H1 (cell line): Measurements from ENCODE around the gene CUBN. TPM values are rescaled to one million over a fixed set of nuclear protein-coding genes. Genes with fewer than 3 reads are reported as not detected.

Experiments used
- CTCF ChIA-PET: fragments of 300-600 bp; sonication (Branson Sonifier 250); formaldehyde crosslinking; loops from one replicate; lab custom pipeline; 2021; ENCODE audit not compliant: partially characterized antibody; lab: Charles Lee
- POLR2A ChIA-PET: fragments of 300-600 bp; sonication (Branson Sonifier 250); formaldehyde crosslinking; loops from one replicate; lab custom pipeline; 2021; ENCODE audit warnings: inconsistent platforms; ENCODE audit not compliant: partially characterized antibody; lab: Charles Lee
- DNase-seq, 2 experiments: peaks; one replicate each; pipeline versions ENCODE4 v3.0.0 to v3.0.0-alpha.2; 2010 to 2022; ENCODE audit warnings: low spot score in 2 of 2, low read depth in 1 of 2, mixed read lengths in 1 of 2
- FAIRE-seq: peaks from 2 replicates; lab custom pipeline; 2011; peaks lifted over from hg19 to GRCh38; lab: Jason Lieb, UNC
- H2AFZ ChIP-seq: 2 replicates; pipeline ENCODE4 v1.8.1; 2012; ENCODE audit warnings: low read length, inconsistent platforms
- H2AK5ac ChIP-seq: 2 replicates; pipeline ENCODE4 v1.6.1; 2013; ENCODE audit warnings: low read depth, low read length
- H2BK120ac ChIP-seq: replicated peaks from 2 replicates; pipeline ENCODE3; 2013; ENCODE audit warnings: low read depth, low read length, inconsistent platforms
- H2BK12ac ChIP-seq: 2 replicates; pipeline ENCODE4 v1.6.1; 2013; ENCODE audit warnings: low read depth, low read length
- H2BK15ac ChIP-seq: 2 replicates; pipeline ENCODE4 v1.6.1; 2013; ENCODE audit warnings: low read length
- H2BK20ac ChIP-seq: 2 replicates; pipeline ENCODE4 v1.6.1; 2013; ENCODE audit warnings: low read length
- H2BK5ac ChIP-seq: 2 replicates; pipeline ENCODE4 v1.6.1; 2013; ENCODE audit warnings: low read depth, low read length
- H3K14ac ChIP-seq: 2 replicates; pipeline ENCODE4 v1.6.1; 2013; ENCODE audit warnings: inconsistent platforms; ENCODE audit not compliant: insufficient read length
- H3K18ac ChIP-seq: 2 replicates; pipeline ENCODE4 v1.6.1; 2013; ENCODE audit warnings: low read length; ENCODE audit errors: extremely low read depth
- H3K23ac ChIP-seq: 2 replicates; pipeline ENCODE4 v1.6.1; 2013; ENCODE audit warnings: inconsistent platforms; ENCODE audit not compliant: insufficient read length
- H3K23me2 ChIP-seq: 2 replicates; pipeline ENCODE4 v1.6.1; 2013; ENCODE audit warnings: low read depth, low read length
- H3K27ac ChIP-seq: 2 replicates; pipeline ENCODE4 v1.6.1; 2011; ENCODE audit warnings: low read depth, low read length, inconsistent platforms
- H3K27me3 ChIP-seq, 4 experiments: replicated peaks in 1 of 4; 1 replicate in 1 of 4; 2 replicates in 3 of 4; pipeline versions ENCODE4 v1.6.1 to v1.8.1; 2011 to 2013; ENCODE audit warnings: low read length in 3 of 4, mild to moderate bottlenecking in 3 of 4, inconsistent platforms in 2 of 4, mixed read lengths in 2 of 4, moderate library complexity in 1 of 4; ENCODE audit not compliant: control insufficient read depth in 3 of 4, insufficient read depth in 3 of 4; ENCODE audit errors: extremely low read depth in 1 of 4
- H3K36me3 ChIP-seq, 4 experiments: 2 replicates each; pipeline versions ENCODE4 v1.6.1 to v1.8.1; 2011 to 2013; ENCODE audit warnings: mild to moderate bottlenecking in 4 of 4, low read length in 3 of 4, moderate library complexity in 2 of 4, control low read depth in 1 of 4, inconsistent platforms in 1 of 4; ENCODE audit not compliant: insufficient read depth in 4 of 4, control insufficient read depth in 2 of 4
- H3K4ac ChIP-seq: replicated peaks from 2 replicates; pipeline ENCODE3; 2013; ENCODE audit warnings: low read length, low read depth, mixed read lengths, inconsistent platforms; ENCODE audit not compliant: insufficient read length
- H3K4me1 ChIP-seq, 4 experiments: replicated peaks in 1 of 4; 1 replicate in 1 of 4; 2 replicates in 3 of 4; pipeline versions ENCODE4 v1.6.1 to v1.8.1; 2011 to 2013; ENCODE audit warnings: low read length in 3 of 4, inconsistent platforms in 2 of 4, mixed read lengths in 1 of 4; ENCODE audit not compliant: insufficient read depth in 4 of 4, control insufficient read depth in 3 of 4
- H3K4me2 ChIP-seq, 2 experiments: 2 replicates each; pipeline versions ENCODE4 v1.6.1 to v1.8.1; 2011 to 2013; ENCODE audit warnings: low read depth in 2 of 2, low read length in 2 of 2, control low read depth in 1 of 2, inconsistent platforms in 1 of 2, mild to moderate bottlenecking in 1 of 2; ENCODE audit not compliant: insufficient read depth in 1 of 2
- H3K4me3 ChIP-seq, 4 experiments: fragments of 200-600, 300-600 bp in 1 of 4; sonication (generic), shearing (Covaris generic), sonication (Bioruptor Twin) in 1 of 4; 2 replicates each; pipeline versions ENCODE4 v1.5.1 to v1.8.1; 2011 to 2016; ENCODE audit warnings: low read length in 4 of 4, low read depth in 3 of 4, control low read depth in 2 of 4, inconsistent platforms in 2 of 4, mild to moderate bottlenecking in 2 of 4, mixed read lengths in 1 of 4, moderate library complexity in 1 of 4; ENCODE audit not compliant: insufficient read depth in 2 of 4; ENCODE audit errors: extremely low read depth in 1 of 4
- H3K56ac ChIP-seq: replicated peaks from 2 replicates; pipeline ENCODE3; 2013; ENCODE audit warnings: low read depth, mild to moderate bottlenecking, mixed read lengths, low read length, inconsistent platforms; ENCODE audit not compliant: insufficient read length
- H3K79me1 ChIP-seq: 2 replicates; pipeline ENCODE4 v1.6.1; 2013; ENCODE audit warnings: low read depth, low read length, control low read depth
- H3K79me2 ChIP-seq, 2 experiments: 2 replicates each; pipeline versions ENCODE4 v1.6.1 to v1.8.1; 2012 to 2013; ENCODE audit warnings: low read length in 2 of 2, mild to moderate bottlenecking in 2 of 2, inconsistent platforms in 1 of 2; ENCODE audit not compliant: insufficient read depth in 2 of 2, control insufficient read depth in 1 of 2
- H3K9ac ChIP-seq, 4 experiments: replicated peaks in 1 of 4; 1 replicate in 1 of 4; 2 replicates in 3 of 4; pipeline versions ENCODE4 v1.6.1 to v1.8.1; 2011 to 2013; ENCODE audit warnings: low read depth in 3 of 4, low read length in 3 of 4, control low read depth in 2 of 4, mild to moderate bottlenecking in 2 of 4, moderate library complexity in 2 of 4, inconsistent platforms in 1 of 4; ENCODE audit errors: extremely low read depth in 1 of 4
- H3K9me3 ChIP-seq, 2 experiments: 2 replicates each; pipeline versions ENCODE4 v1.6.1 to v1.8.1; 2012 to 2013; ENCODE audit warnings: mild to moderate bottlenecking in 2 of 2, moderate library complexity in 2 of 2, control low read depth in 1 of 2, inconsistent platforms in 1 of 2, low read depth in 1 of 2, low read length in 1 of 2, mixed read lengths in 1 of 2; ENCODE audit not compliant: insufficient read depth in 2 of 2
- H4K20me1 ChIP-seq, 2 experiments: replicated peaks in 1 of 2; 2 replicates each; pipeline versions ENCODE3 to v1.8.1; 2011 to 2013; ENCODE audit warnings: inconsistent platforms in 2 of 2, low read length in 2 of 2, mild to moderate bottlenecking in 1 of 2; ENCODE audit not compliant: insufficient read depth in 2 of 2, control insufficient read depth in 1 of 2
- H4K5ac ChIP-seq: 2 replicates; pipeline ENCODE4 v1.6.1; 2013; ENCODE audit warnings: low read length, low read depth, mixed read lengths, inconsistent platforms; ENCODE audit not compliant: insufficient read length
- H4K8ac ChIP-seq: 2 replicates; pipeline ENCODE4 v1.8.0; 2013; ENCODE audit warnings: mild to moderate bottlenecking, moderate library complexity, low read length, inconsistent platforms; ENCODE audit not compliant: insufficient read depth; ENCODE audit errors: extremely low read depth
- H4K91ac ChIP-seq: replicated peaks from 2 replicates; pipeline ENCODE3; 2013; ENCODE audit warnings: low read length, mixed read lengths, inconsistent platforms; ENCODE audit not compliant: insufficient read length
- CREB1 ChIP-seq: IDR thresholded peaks from 2 replicates; pipeline ENCODE4 v1.6.1; 2012; ENCODE audit warnings: inconsistent platforms
- CTCF ChIP-seq, 3 experiments: IDR thresholded peaks; 1 replicate in 2 of 3; 2 replicates in 1 of 3; pipeline versions ENCODE4 v1.5.1 to v1.6.1; 2011; ENCODE audit warnings: low read length in 3 of 3, mild to moderate bottlenecking in 3 of 3, inconsistent platforms in 2 of 3, low read depth in 1 of 3, moderate library complexity in 1 of 3; ENCODE audit not compliant: insufficient read depth in 1 of 3; ENCODE audit errors: control extremely low read depth in 1 of 3
- SUZ12 ChIP-seq: fragments of 200-600 bp; sonication (generic); IDR thresholded peaks from 2 replicates; pipeline ENCODE4 v1.6.1; 2012; ENCODE audit warnings: mild to moderate bottlenecking, inconsistent platforms, low read length, moderate library complexity, mixed read lengths
- USF2 ChIP-seq: IDR thresholded peaks from 2 replicates; pipeline ENCODE4 v1.6.1; 2011; ENCODE audit warnings: low read length, improper control_type of control experiment
- WGBS, 2 experiments: shearing (Covaris generic) in 1 of 2; methylation state at CpG; one replicate each; pipeline versions ENCODE4 v1.1.6 to v1.1.7; 2013 to 2015; ENCODE audit warnings: low lambda C conversion rate in 2 of 2, mixed read lengths in 2 of 2, inconsistent platforms in 1 of 2, low coverage in 1 of 2, missing lambda C conversion rate in 1 of 2; ENCODE audit not compliant: insufficient replicate concordance in 2 of 2, insufficient coverage in 1 of 2, insufficient read length in 1 of 2; ENCODE audit errors: extremely low coverage in 1 of 2, missing lambda C conversion rate in 1 of 2; 5-methylcytosine and 5-hydroxymethylcytosine counted together
- polyA plus RNA-seq, 7 experiments: library from polyadenylated mRNA; depleted of rRNA in 3 of 7; stranded (reverse) in 5 of 7; unstranded in 2 of 7; fragments of >200 nt in 5 of 7; fragments of 200-250 nt in 2 of 7; gene quantifications; 1 replicate in 5 of 7; 2 replicates in 1 of 7; 4 replicates in 1 of 7; pipeline versions ENCODE4 v1.2.1 to v1.2.3, GENCODE V29; 2011 to 2013; ENCODE audit warnings: missing spikeins in 2 of 7, mixed read lengths in 2 of 7
- total RNA-seq: library from RNA; stranded (reverse); fragmentation: NEBNext Ultra II Directional; extraction: Animal tissue kit (Norgen Biotek cat#: 25700); gene quantifications from 2 replicates; pipeline ENCODE4 v1.2.1, GENCODE V29; 2021
- TF ChIP-seq, protein P1 (sequence below): IDR thresholded peaks from 2 replicates; pipeline ENCODE4 v1.6.1; 2012; ENCODE audit warnings: low read length, inconsistent platforms
- TF ChIP-seq, protein P2 (sequence below): IDR thresholded peaks from 2 replicates; pipeline ENCODE4 v1.6.1; 2012; ENCODE audit warnings: inconsistent platforms

Gene CUBN
- total and polyA plus RNA-seq, 2 of the 8 experiments (the other 6 are each of a cell fraction or from before 2014, with no cell fraction given): 0.04 to 0.08 TPM

- Histone ChIP-seq H2BK120ac (no peak overlapping the region), H3K27ac (no peak overlapping the region), H2BK15ac (no peak overlapping the region), H4K5ac (no peak overlapping the region), H3K4me2 (no peak overlapping the region), H2BK12ac (no peak overlapping the region), H3K79me2 (no peaks in the 10 kb centered on the region), H4K20me1 (no peaks in the 10 kb centered on the region), H4K8ac (no peak overlapping the region), H3K9ac (no peak overlapping the region), H2AK5ac (no peak overlapping the region), H3K27me3 (no peaks in the 10 kb centered on the region), H2BK5ac (no peak overlapping the region), H3K23me2 (no peaks in the 10 kb centered on the region), H3K18ac (no peak overlapping the region), H3K9me3 (no peaks in the 10 kb centered on the region), H3K23ac (no peak overlapping the region), H3K56ac (no peak overlapping the region), H4K91ac (no peak overlapping the region), H3K79me1 (no peaks in the 10 kb centered on the region), H3K4me3 (no peak overlapping the region), H2AFZ (no peak overlapping the region), H2BK20ac (no peak overlapping the region), H3K36me3 (no peaks in the 10 kb centered on the region), H3K14ac (no peak overlapping the region), H3K4ac (no peak overlapping the region), H3K4me1 (no peaks in the 10 kb centered on the region; a peak in 1 of 7 replicates)
- ChIA-PET CTCF (no interaction called here), POLR2A (no interaction called here)
- no peak for FAIRE-seq
- WGBS, 2 experiments: 90% methylated on average over 5 of the region's 5 CpGs; no CpG with 5 or more reads in 1 of the 2 experiments
- no peak for DNase-seq
- no peak for TF ChIP-seq USF2
- TF ChIP-seq, protein P1, sequence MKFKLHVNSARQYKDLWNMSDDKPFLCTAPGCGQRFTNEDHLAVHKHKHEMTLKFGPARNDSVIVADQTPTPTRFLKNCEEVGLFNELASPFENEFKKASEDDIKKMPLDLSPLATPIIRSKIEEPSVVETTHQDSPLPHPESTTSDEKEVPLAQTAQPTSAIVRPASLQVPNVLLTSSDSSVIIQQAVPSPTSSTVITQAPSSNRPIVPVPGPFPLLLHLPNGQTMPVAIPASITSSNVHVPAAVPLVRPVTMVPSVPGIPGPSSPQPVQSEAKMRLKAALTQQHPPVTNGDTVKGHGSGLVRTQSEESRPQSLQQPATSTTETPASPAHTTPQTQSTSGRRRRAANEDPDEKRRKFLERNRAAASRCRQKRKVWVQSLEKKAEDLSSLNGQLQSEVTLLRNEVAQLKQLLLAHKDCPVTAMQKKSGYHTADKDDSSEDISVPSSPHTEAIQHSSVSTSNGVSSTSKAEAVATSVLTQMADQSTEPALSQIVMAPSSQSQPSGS: no peak
- no peak for TF ChIP-seq CREB1
- TF ChIP-seq SUZ12: no peak
- TF ChIP-seq, protein P2, sequence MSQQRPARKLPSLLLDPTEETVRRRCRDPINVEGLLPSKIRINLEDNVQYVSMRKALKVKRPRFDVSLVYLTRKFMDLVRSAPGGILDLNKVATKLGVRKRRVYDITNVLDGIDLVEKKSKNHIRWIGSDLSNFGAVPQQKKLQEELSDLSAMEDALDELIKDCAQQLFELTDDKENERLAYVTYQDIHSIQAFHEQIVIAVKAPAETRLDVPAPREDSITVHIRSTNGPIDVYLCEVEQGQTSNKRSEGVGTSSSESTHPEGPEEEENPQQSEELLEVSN: no peak
- TF ChIP-seq CTCF (IDR thresholded peaks at IDR 0.05; ENCODE audit: control extremely low read depth in 1 of 3, insufficient read depth in 1 of 3, low read depth in 1 of 3, low read length in 3 of 3): no peak
Observed at GRCh38 chr10:17038627-17039026, 91.0 kb downstream of the CUBN start.
